Measurements from ENCODE around the gene HLA-DMB. TPM values are rescaled to one million over a fixed set of nuclear protein-coding genes. Genes with fewer than 3 reads are reported as not detected.
"Not testable (repeated sequence)": the region's sequence is repeated elsewhere in the genome, so short reads cannot be mapped to it uniquely, and the experiment has no call there.

The HLA-DMB gene
- polyA plus RNA-seq, 4 donors: 9.1 to 76.6 (median 62.8) TPM

GRCh38 chr6:32952817-32953739, 12.2 kb upstream of the HLA-DMB start, which contains the start of gene HLA-DMA:
Gene HLA-DMA, minus strand, starts transcription at chr6:32953097. Its CDS starts 61 bp downstream, at chr6:32953036.
- DNase-seq (ENCODE audit: low read depth in 4 of 4, low spot score in 3 of 4): no peak

GRCh38 chr6:32950449-32950848, 9.6 kb upstream of the HLA-DMB start:
- no peak for DNase-seq (ENCODE audit: low read depth in 4 of 4, low spot score in 3 of 4)

GRCh38 chr6:32950010-32950409, 9.2 kb upstream of the HLA-DMB start:
- DNase-seq (ENCODE audit: low read depth in 4 of 4, low spot score in 3 of 4): no peak

GRCh38 chr6:32949113-32949512, 8.3 kb upstream of the HLA-DMB start:
- DNase-seq (ENCODE audit: low read depth in 4 of 4, low spot score in 3 of 4): no peak

- no peak for DNase-seq (ENCODE audit: low read depth in 4 of 4, low spot score in 3 of 4)
Observed at GRCh38 chr6:32947552-32948465, 7.0 kb upstream of the HLA-DMB start.

- DNase-seq (ENCODE audit: low read depth in 4 of 4, low spot score in 3 of 4): no peak
Observed at GRCh38 chr6:32946893-32947292, 6.1 kb upstream of the HLA-DMB start.

GRCh38 chr6:32945953-32946352, 5.1 kb upstream of the HLA-DMB start:
- DNase-seq (ENCODE audit: low read depth in 4 of 4, low spot score in 3 of 4): no peak

- DNase-seq (ENCODE audit: low read depth in 4 of 4, low spot score in 3 of 4): no peak
Observed at GRCh38 chr6:32945108-32945760, 4.4 kb upstream of the HLA-DMB start.

- DNase-seq (ENCODE audit: low read depth in 4 of 4, low spot score in 3 of 4): no peak
Observed at GRCh38 chr6:32943864-32944649, 3.2 kb upstream of the HLA-DMB start.

- DNase-seq (ENCODE audit: low read depth in 4 of 4, low spot score in 3 of 4): not testable (repeated sequence)
Observed at GRCh38 chr6:32942555-32943123, 1.8 kb upstream of the HLA-DMB start.

GRCh38 chr6:32941214-32941768, 463 bp upstream of the HLA-DMB start:
- DNase-seq (ENCODE audit: low read depth in 4 of 4, low spot score in 3 of 4): peak in 2 of 4 donors; percentile 52 to 66

GRCh38 chr6:32938494-32938893, 2.3 kb downstream of the HLA-DMB start:
- no peak for DNase-seq (ENCODE audit: low read depth in 4 of 4, low spot score in 3 of 4)

- DNase-seq (ENCODE audit: low read depth in 4 of 4, low spot score in 3 of 4): no peak
Observed at GRCh38 chr6:32937230-32937633, 3.6 kb downstream of the HLA-DMB start.

GRCh38 chr6:32936239-32937152, 4.3 kb downstream of the HLA-DMB start:
- DNase-seq (ENCODE audit: low read depth in 4 of 4, low spot score in 3 of 4): peak in 1 of 4 donors; percentile 41

GRCh38 chr6:32935551-32936238, 5.1 kb downstream of the HLA-DMB start:
- DNase-seq (ENCODE audit: low read depth in 4 of 4, low spot score in 3 of 4): no peak

- DNase-seq (ENCODE audit: low read depth in 4 of 4, low spot score in 3 of 4): peak in 2 of 4 donors; percentile 37 to 38
Observed at GRCh38 chr6:32933661-32934085, 7.2 kb downstream of the HLA-DMB start.

GRCh38 chr6:32932132-32932868, 8.5 kb downstream of the HLA-DMB start:
- no peak for DNase-seq (ENCODE audit: low read depth in 4 of 4, low spot score in 3 of 4)

Measured in left renal pelvis (tissue), 4 donors.